Central memory CD8-positive, alpha-beta T cell (primary cell): ENCODE data around the gene MIOX.

Source experiments
- ATAC-seq: fragments of 150-1000 bp; cut with Tn5 transposase; replicated peaks from 2 replicates; pipeline ENCODE4 v1.10.0; 2022; ENCODE audit warnings: mild to moderate bottlenecking, moderate FRiP score, moderate number of reproducible peaks; ENCODE audit not compliant: poor library complexity, severe bottlenecking; ENCODE audit errors: extremely low read depth
- DNase-seq, 2 donors: peaks; one replicate each; pipeline ENCODE4 v3.0.0; 2021; ENCODE audit warnings: low spot score in 2 of 2
- H3K27ac Mint-ChIP-seq: one replicate; pipeline ENCODE4 v1.8.0; 2022; ENCODE audit warnings: low read depth, mild to moderate bottlenecking, moderate library complexity, mixed read lengths
- H3K27me3 Mint-ChIP-seq: one replicate; pipeline ENCODE4 v1.8.0; 2022; ENCODE audit warnings: mixed read lengths
- H3K36me3 Mint-ChIP-seq: one replicate; pipeline ENCODE4 v1.8.0; 2022; ENCODE audit warnings: mild to moderate bottlenecking, moderate library complexity, mixed read lengths; ENCODE audit not compliant: insufficient read depth
- H3K4me1 Mint-ChIP-seq: one replicate; pipeline ENCODE4 v1.8.0; 2022; ENCODE audit warnings: mixed read lengths
- H3K4me3 Mint-ChIP-seq: one replicate; pipeline ENCODE4 v1.8.0; 2022; ENCODE audit warnings: mild to moderate bottlenecking, moderate library complexity, mixed read lengths
- H3K9me3 Mint-ChIP-seq: one replicate; pipeline ENCODE4 v1.8.0; 2022; ENCODE audit warnings: mixed read lengths

MIOX gene

GRCh38 chr22:50486561-50487289, at the start of gene MIOX:
MIOX (plus strand) TSS chr22:50486859; CDS start chr22:50486898, 39 bp downstream.
- H3K4me3 Mint-ChIP-seq, result no peak within 1 kb of the TSS
- ATAC-seq, result no peak
- H3K27me3 Mint-ChIP-seq, result peaks cover 14% of the 10 kb centered on the region
- H3K27ac Mint-ChIP-seq, result no peak within 1 kb of the TSS
- H3K4me1 Mint-ChIP-seq, result peaks cover 5% of the 10 kb centered on the region
- H3K36me3 Mint-ChIP-seq, result peaks cover 1% of the 10 kb centered on the region
- no peaks in the 10 kb centered on the region for H3K9me3 Mint-ChIP-seq
- no peak for DNase-seq

DNA sequence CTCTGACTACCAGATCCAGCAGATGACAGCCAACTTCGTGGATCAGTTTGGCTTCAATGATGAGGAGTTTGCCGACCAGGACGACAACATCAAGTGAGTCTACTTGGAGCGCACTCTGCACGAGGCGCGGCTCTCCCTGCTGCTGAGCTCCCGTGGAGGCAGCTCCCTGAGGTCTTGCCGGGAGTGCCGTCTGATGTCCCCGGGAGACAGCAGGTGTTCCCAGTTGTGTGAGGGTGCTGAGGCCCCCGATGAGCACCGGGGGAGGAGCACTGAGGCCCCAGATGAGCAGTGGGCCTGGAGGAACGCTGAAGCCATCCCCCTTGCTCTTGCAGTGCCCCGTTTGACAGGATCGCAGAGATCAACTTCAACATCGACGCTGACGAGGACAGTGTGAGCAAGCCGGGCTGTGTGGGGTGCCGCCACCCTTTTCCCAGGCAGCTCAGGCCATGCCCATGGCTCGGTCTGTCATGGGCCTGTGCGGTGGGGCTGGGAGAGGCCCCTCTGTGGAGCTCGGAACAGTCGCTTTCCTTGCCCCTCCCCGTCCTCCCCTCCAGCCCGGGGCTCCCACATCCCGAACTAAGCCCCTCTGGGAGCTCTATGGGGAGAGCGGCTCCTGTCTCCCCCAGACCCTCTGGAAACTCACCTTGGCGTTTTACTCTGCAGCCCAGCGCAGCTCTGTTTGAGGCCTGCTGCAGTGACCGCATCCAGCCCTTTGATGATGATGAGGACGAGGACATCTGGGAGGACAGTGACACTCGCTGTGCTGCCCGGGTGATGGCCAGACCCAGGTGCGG, 49.0 kb upstream of the MIOX start:
- ATAC-seq (no peak), DNase-seq (no peak)
- no peaks in the 10 kb centered on the region for H3K9me3 Mint-ChIP-seq
- H3K27me3 Mint-ChIP-seq, result no peaks in the 10 kb centered on the region
- no peak overlapping the region for H3K27ac Mint-ChIP-seq
- no peak overlapping the region for H3K4me3 Mint-ChIP-seq
- H3K4me1 Mint-ChIP-seq, result peaks cover 6% of the 10 kb centered on the region
- H3K36me3 Mint-ChIP-seq, result peaks cover 39% of the 10 kb centered on the region

- Mint-ChIP-seq H3K36me3 (peaks cover 44% of the 10 kb centered on the region), H3K4me1 (peaks cover 6% of the 10 kb centered on the region), H3K4me3 (no peak overlapping the region), H3K27me3 (no peaks in the 10 kb centered on the region), H3K9me3 (no peaks in the 10 kb centered on the region), H3K27ac (no peak overlapping the region)
- ATAC-seq (no peak), DNase-seq (no peak)
Observed at GRCh38 chr22:50438305-50439275, 48.1 kb upstream of the MIOX start.

DNA sequence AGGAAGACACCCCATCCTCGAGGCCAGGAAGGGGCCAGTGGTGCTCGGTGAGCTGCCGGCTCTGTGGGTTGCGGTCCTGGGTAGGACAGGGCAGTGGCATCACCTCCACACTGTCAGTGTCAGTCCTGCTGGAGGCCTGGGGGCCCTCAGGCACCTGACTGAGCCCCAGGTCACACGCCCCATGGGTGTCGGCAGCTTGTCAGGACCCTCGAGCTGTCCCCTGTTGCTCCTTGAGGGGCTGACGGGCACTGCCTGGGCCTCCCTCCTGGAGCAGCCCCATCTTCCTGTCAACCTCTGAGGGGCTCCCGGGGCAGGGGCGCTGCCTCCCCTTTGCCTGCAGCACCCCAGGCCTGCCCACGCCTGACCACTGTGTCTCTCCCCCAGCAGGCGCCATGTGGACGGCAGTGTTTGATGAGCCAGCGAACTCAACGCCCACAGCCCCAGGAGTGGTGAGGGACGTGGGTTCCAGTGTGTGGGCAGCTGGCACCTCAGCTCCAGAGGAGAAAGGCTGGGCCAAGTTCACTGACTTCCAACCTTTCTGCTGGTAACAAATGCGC, 47.3 kb upstream of the MIOX start:
- H3K4me3 Mint-ChIP-seq, result no peak overlapping the region
- no peaks in the 10 kb centered on the region for H3K9me3 Mint-ChIP-seq
- H3K36me3 Mint-ChIP-seq, result peaks cover 46% of the 10 kb centered on the region
- peaks cover 6% of the 10 kb centered on the region for H3K4me1 Mint-ChIP-seq
- DNase-seq, result no peak
- no peak for ATAC-seq
- H3K27me3 Mint-ChIP-seq, result no peaks in the 10 kb centered on the region
- H3K27ac Mint-ChIP-seq, result peak overlapping the region; percentile 64

DNA sequence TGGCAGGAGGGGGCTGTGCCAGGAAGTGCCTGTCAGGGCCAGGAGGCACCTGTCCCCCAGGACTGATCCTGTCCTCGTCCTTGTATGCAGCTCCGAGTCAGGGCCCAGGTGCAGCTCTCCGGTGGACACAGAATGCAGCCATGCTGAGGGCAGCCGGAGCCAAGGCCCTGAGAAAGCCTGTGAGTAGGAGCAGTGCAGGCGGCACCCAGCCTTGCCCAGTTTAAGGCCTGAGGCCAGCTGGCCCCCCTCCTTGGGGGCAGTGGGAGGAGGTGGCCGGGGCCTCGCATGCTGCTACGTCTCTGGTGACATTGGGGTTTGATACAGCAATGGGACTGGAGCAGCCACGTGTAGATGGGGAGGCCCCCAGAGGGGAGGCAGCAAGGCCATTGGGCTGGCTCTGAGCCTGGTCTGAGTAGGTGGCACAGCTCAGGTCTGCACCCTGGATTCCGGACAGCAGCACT, 46.8 kb upstream of the MIOX start:
- no peak overlapping the region for H3K4me3 Mint-ChIP-seq
- H3K4me1 Mint-ChIP-seq, result peaks cover 8% of the 10 kb centered on the region
- peaks cover 46% of the 10 kb centered on the region for H3K36me3 Mint-ChIP-seq
- no peaks in the 10 kb centered on the region for H3K9me3 Mint-ChIP-seq
- DNase-seq (no peak), ATAC-seq (no peak)
- H3K27ac Mint-ChIP-seq, result peak overlapping the region; percentile 64
- H3K27me3 Mint-ChIP-seq, result no peaks in the 10 kb centered on the region

GRCh38 chr22:50440544-50441249, 46.0 kb upstream of the MIOX start:
- ATAC-seq, result no peak
- peak overlapping the region; percentile 67 for H3K27ac Mint-ChIP-seq
- no peak overlapping the region for H3K4me3 Mint-ChIP-seq
- H3K36me3 Mint-ChIP-seq, result peaks cover 43% of the 10 kb centered on the region
- H3K4me1 Mint-ChIP-seq, result peaks cover 10% of the 10 kb centered on the region
- no peak for DNase-seq
- H3K27me3 Mint-ChIP-seq, result no peaks in the 10 kb centered on the region
- no peaks in the 10 kb centered on the region for H3K9me3 Mint-ChIP-seq

DNA sequence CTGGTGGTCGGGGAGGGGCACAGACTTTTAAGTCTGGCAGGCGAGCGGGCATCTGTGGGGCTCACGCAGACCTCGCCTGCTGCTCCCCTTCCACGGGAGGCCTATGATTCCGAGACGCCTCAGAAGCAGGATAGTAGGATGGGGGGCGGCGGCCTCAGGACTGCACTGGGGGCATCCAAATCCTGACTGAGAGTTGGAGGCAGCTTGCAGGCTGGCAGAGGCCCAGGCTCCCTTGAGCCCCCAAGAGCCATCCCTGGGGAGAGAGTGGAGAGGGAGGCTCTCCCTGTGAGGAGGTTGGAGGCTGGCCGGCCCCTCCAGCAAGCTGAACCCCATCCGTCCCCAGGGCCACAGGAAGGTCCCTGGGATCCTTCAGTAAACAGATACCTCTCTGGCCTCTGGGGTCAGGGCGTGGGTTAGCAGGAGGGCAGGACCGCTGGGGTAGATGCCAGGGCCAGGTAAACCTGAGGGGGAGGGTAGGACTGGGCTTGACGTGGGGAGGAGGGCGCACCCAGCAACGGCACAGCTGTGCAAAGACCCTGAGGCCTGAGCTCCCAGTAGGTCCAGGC, 45.1 kb upstream of the MIOX start:
- DNase-seq (no peak), ATAC-seq (no peak)
- H3K27me3 Mint-ChIP-seq, result no peaks in the 10 kb centered on the region
- H3K9me3 Mint-ChIP-seq, result no peaks in the 10 kb centered on the region
- H3K27ac Mint-ChIP-seq, result peak overlapping the region; percentile 67
- H3K36me3 Mint-ChIP-seq, result peaks cover 42% of the 10 kb centered on the region
- H3K4me3 Mint-ChIP-seq, result no peak overlapping the region
- peaks cover 13% of the 10 kb centered on the region for H3K4me1 Mint-ChIP-seq

DNA sequence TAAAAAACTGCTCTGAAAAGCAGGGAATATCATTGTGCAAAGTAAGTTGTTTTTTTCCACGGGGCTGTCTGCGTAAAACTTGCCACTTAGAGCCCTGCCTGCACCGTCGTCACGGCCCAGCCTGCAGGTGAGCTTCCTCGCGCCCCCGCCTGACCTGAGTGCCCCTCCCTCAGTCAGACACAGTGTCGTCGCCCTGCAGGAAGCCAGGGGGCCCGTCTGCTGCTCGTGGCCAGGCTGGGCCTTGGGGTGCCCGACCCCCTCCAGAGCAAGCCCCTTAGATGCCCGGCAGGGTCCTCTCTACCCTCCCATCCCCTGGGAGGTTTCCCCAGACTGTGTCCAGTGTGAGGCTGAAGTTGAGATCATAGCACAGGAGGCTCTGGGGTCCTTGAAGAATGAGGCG, 43.5 kb upstream of the MIOX start:
- H3K4me1 Mint-ChIP-seq, result peaks cover 15% of the 10 kb centered on the region
- peak overlapping the region; percentile 74 for H3K27ac Mint-ChIP-seq
- peaks cover 51% of the 10 kb centered on the region for H3K36me3 Mint-ChIP-seq
- ATAC-seq (no peak), DNase-seq (no peak)
- H3K9me3 Mint-ChIP-seq, result no peaks in the 10 kb centered on the region
- no peaks in the 10 kb centered on the region for H3K27me3 Mint-ChIP-seq
- no peak overlapping the region for H3K4me3 Mint-ChIP-seq

GRCh38 chr22:50443801-50444625, 42.6 kb upstream of the MIOX start:
- Mint-ChIP-seq H3K9me3 (no peaks in the 10 kb centered on the region), H3K36me3 (peaks cover 51% of the 10 kb centered on the region), H3K4me3 (no peak overlapping the region), H3K4me1 (peaks cover 22% of the 10 kb centered on the region), H3K27me3 (no peaks in the 10 kb centered on the region), H3K27ac (peak overlapping the region; percentile 86)
- ATAC-seq (no peak), DNase-seq (no peak)

DNA sequence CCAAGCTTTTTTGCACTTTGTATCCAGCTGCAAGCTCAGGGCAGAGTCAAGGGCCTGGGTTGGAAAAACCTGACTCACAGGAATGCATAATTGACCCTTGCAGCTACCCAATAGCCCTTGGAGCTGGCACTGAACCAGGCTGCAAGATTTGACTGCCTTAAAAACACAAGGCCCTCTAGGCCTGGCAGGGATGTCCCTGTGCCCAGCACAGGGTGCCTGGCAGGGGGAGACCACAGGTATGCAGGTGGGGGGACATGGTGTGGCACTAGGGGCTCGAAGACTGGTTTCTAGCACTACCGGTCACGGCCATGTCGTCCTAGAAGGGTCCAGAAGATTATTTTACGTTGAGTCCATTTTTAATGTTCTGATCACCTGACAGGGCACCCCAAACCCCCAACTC, 42.0 kb upstream of the MIOX start:
- no peak for ATAC-seq
- H3K9me3 Mint-ChIP-seq, result no peaks in the 10 kb centered on the region
- peaks cover 52% of the 10 kb centered on the region for H3K36me3 Mint-ChIP-seq
- peak overlapping the region; percentile 86 for H3K27ac Mint-ChIP-seq
- peak overlapping the region; percentile 56 for H3K4me3 Mint-ChIP-seq
- peaks cover 27% of the 10 kb centered on the region for H3K4me1 Mint-ChIP-seq
- no peak for DNase-seq
- no peaks in the 10 kb centered on the region for H3K27me3 Mint-ChIP-seq
